HG03108 (cell line): ENCODE data around the gene OTOGL.
A peak's percentile ranks its signal among the peaks of the same experiment; 100 is the strongest.

Source experiments
- ATAC-seq: cut with Tn5 transposase; IDR thresholded peaks from one replicate; pipeline ENCODE4 v1.9.1; 2021; ENCODE audit warnings: moderate library complexity; ENCODE audit not compliant: unreplicated experiment

Gene OTOGL

GRCh38 chr12:80178846-80179245 is 79.5 kb downstream of the OTOGL start:
- peak; percentile 64 for ATAC-seq

GRCh38 chr12:80183939-80184338 is 84.6 kb downstream of the OTOGL start:
- ATAC-seq: no peak

GRCh38 chr12:80184926-80185325 is 85.6 kb downstream of the OTOGL start:
- ATAC-seq: no peak

GRCh38 chr12:80186727-80187217 is 87.4 kb downstream of the OTOGL start:
- peak; percentile 53 for ATAC-seq

- ATAC-seq: peak; percentile 63
These were observed 88.3 kb downstream of the OTOGL start for GRCh38 chr12:80187660-80188090.

GRCh38 chr12:80188576-80188975 is 89.2 kb downstream of the OTOGL start:
- ATAC-seq: no peak

GRCh38 chr12:80189241-80189640 is 89.9 kb downstream of the OTOGL start:
- ATAC-seq: no peak

GRCh38 chr12:80190001-80190400 is 90.7 kb downstream of the OTOGL start:
- no peak for ATAC-seq

- ATAC-seq: no peak
These were observed 92.8 kb downstream of the OTOGL start for GRCh38 chr12:80192087-80192486.

GRCh38 chr12:80193865-80194264 is 94.5 kb downstream of the OTOGL start:
- ATAC-seq: no peak

GRCh38 chr12:80195074-80195726 is 95.9 kb downstream of the OTOGL start:
- no peak for ATAC-seq

GRCh38 chr12:80195737-80196136 is 96.4 kb downstream of the OTOGL start:
- ATAC-seq: no peak

- no peak for ATAC-seq
These were observed 97.1 kb downstream of the OTOGL start for GRCh38 chr12:80196419-80196818.

GRCh38 chr12:80198782-80199337 is 99.5 kb downstream of the OTOGL start:
- no peak for ATAC-seq

- ATAC-seq: no peak
These were observed 100.6 kb downstream of the OTOGL start for GRCh38 chr12:80199931-80200330.

- ATAC-seq: no peak
These were observed 101.1 kb downstream of the OTOGL start for GRCh38 chr12:80200414-80200813.

- no peak for ATAC-seq
These were observed 102.6 kb downstream of the OTOGL start for GRCh38 chr12:80201908-80202307.

GRCh38 chr12:80205960-80206359 is 106.6 kb downstream of the OTOGL start:
- no peak for ATAC-seq

- no peak for ATAC-seq
These were observed 108.7 kb downstream of the OTOGL start for GRCh38 chr12:80208071-80208470.

GRCh38 chr12:80211671-80212070 is 112.3 kb downstream of the OTOGL start:
- no peak for ATAC-seq

- ATAC-seq: no peak
These were observed 113.8 kb downstream of the OTOGL start for GRCh38 chr12:80212938-80213645.

- ATAC-seq: no peak
These were observed 114.5 kb downstream of the OTOGL start for GRCh38 chr12:80213871-80214270.
